Brain pericyte (primary cell): ENCODE data around the gene DIAPH2.

Source experiments
- DNase-seq: peaks from one replicate; pipeline ENCODE4 v3.0.0-alpha.2; 2012; ENCODE audit warnings: low read depth, low spot score

The DIAPH2 gene

DNA sequence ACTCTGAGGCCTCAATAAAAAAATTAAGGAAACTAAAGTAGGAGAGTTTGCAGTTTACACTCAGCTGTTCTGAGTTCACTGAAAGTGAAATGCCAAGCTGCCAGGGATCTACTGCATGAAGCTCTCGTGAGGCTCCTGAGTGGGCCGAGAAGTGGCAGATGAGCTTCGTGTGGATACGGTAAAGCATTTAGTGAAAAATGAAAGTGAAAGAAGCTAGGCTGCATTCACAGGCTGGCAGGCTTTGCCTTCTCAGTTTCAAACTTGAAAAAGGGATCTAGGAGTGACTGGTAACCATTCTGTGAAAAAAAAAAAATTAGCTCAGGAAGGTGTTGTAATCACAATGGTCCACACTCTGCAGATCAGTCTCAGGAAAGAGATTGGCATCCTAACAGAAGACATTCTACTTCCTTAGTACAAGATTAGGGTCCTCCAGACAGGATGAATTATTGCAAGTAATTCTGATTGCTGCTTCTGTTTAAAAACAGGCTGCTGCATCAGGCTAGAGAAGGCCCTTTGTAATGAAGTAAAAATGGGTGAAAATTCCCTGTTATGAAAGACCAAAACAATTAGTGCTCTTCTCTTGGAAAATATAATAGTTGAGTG, 879.0 kb downstream of the DIAPH2 start:
- DNase-seq, result peak; percentile 3

DNA sequence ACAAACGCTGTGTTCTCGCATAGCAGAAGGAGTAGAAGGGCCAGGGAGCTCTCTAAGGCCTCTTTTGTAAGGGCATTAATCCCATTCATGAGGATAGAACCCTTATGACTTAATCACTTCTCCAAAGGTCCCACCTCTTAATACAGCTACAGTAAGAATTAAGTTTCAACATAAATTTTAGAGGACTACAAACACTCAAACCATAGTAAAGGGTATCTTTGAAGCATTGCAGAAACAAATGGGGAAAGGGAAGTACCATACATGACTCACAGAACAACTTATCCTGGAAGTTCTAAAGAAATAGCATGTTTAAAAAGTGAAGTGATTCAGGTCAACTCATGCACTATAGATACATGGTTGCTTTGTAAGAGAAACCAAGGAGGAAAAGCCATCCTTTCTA, 879.9 kb downstream of the DIAPH2 start:
- no peak for DNase-seq

DNA sequence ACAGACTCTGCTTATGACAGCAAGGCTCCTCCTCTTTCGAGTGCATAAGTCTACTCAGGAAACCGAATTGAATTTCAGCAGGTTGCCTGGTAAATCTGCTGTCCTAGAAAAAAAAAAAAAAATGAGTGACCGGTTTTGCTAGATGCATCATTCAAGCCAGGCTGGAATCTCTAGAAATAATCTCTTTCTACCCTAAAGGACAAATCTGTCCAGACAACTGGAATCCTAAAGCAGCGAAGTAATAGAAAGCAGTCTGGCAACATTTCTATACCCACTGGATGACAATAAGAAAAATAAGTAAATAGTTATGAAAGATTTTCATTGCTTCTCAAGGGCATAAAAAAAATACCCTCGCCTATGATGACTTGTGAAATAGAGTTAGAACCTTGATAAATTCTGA, 902.5 kb downstream of the DIAPH2 start:
- DNase-seq, result no peak

DNA sequence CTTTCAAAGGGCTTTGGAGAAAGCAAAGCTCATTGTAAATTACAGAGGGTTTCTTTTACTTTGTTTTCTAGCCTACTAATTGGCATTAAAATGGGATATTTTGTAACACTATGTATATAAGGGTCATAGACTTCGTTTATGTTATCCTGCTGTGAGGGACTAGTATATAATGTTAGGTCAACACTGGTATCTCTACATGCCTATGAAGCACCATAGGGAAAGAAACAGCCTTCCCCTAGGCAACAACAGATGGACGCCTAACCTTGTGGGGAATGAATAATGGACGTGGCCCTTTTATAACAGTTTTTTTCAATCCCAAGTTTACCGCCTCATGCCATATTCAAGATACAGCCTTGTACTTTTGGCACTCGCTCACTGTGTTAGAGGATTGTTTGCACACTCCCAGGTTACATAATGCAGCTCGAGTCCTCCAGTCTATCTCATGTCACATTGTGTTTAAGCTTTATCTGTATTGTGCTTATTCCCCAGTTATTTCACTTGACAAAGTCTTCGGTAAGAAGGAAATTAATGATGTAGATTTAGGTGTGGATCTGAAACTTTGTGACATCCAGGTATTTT, 910.1 kb downstream of the DIAPH2 start:
- DNase-seq, result no peak

DNA sequence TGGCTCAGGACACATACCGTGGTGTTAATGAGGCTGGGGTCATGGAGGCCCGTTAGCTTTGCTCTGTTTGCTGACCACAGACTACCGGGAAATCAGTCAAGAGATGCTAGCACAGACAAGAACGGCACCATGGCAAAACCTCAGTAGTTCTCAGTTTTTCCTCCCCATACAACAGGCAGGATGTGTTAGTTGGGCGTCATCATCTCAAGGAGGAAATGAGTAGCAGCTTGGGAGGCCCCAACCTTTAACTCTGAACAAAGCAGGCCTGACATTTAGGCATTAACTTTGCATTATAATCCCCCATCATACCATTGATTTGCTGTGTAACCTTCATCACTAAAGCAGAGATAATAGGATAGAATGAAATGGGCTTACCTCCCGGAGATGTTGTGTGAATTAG, 913.3 kb downstream of the DIAPH2 start:
- no peak for DNase-seq

DNA sequence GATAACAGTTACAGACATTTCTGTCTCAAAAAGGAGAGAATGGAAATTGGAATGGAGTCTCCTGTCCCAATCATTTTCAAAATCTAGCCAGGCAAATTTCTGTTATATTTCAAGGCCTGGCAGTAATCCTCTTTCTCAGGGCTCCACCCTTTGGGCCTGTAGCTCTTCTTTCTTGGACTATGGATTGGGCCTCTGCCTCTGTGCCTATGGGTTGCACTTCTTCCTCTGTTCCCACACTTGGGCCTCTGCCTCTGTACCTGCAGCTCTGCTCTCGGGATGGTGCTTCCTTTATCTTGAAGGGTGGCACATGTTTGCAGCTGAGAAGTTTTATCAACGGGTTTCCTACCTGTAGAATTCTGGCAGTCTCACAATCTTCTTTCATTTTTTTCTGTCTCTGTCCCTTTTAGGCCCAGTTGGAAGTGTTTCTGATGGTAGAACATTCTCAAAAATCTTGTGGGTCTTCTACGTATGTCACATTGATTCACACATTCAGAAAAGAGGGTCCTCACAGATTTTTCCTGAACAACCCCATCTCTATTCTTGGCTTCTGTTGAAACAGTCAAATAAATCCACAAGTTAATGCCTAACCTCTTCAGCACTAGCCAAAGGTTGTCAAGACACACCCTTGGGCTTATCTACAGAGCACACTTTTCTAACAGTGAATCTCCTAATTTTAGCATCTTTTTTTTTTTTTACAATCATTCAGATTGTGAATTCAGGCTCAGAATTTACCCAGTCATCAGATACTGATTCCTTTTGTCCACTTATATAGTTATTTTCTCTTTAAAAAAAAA, 918.0 kb downstream of the DIAPH2 start:
- DNase-seq, result no peak

DNA sequence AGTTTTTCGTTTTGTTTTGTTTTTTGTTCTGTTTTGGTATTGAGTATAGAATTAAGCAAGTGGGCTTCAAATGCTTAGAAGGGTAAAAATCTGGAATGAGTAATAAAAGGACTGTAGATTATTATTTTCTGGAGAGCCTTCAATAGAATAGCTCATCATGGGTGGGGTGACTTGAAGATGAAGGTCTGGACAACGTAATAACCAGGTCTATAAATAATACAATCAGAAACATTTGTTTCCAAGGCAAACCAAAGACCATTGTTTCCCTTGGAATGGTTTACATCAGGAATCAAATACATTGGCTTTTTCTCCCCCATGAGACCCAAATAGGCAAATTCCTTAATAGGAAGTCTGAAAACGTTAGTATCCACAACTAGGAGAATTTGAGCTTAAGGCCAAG, 920.6 kb downstream of the DIAPH2 start:
- DNase-seq, result no peak

DNA sequence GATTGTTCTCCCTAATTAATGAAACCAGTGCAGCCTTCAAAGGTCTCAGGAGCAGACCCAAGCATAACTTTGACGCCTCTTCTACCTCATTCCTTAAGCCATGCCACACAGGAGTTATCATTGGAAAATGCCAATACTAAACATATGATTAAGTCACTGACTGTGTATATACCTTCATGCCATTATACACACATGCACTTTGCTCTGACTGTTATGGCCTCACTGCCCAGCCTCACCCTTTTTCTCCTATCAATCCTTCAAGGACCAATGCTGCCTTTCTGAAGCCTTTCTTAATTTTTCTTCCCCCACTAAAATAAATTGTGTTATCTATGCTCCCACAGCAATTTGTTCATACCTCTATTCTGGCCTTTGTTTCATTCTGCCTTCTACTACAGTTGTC, 924.7 kb downstream of the DIAPH2 start:
- DNase-seq, result no peak

DNA sequence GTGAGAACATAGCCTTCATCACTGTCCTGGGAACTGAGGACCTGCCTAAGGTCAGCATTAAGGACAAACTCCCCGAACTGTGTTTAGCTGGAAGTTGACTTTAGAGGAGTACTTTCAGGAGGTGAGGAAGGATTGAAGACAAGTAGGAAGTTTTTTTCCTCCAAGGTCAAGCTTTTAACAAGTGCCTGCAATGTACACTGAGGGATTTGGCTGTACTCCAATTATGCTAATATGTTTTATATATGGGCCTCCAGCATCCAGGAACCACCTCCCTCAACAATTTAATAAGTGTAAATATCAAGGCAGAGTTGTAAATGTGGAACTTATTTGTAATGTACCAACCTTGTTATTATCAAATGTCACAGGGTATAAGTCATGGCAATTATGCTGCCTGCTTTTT, 925.3 kb downstream of the DIAPH2 start:
- DNase-seq, result no peak

DNA sequence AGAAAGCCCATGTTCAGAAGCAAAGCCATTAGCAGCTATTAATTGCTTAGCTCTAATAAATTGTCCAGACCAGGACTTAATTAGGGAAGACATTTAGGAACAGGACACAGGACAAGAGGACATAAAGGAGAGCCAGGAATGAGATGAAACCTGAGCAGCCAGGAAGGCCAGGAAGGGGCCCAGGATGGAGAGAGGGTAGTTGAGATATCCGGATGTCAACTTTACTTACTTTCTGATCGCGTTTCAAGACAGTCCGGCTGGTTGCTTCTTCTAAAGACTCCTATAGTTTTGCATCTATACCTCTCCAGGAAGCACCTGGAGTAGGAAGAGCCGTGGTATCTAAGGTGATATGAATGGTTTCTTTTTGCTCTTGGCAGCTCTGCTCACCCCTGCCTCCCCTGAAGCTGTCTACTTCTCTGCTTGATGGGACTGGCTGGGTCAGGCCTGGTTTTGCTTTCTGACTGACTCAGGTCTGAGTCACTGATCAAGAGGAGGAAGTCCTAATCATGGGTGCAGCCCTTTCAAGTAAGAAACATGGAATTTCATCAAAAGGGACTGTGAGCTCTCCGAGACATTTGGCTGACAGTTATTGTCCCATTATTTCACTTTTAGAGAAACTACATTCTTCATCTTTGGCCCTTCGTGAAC, 932.4 kb downstream of the DIAPH2 start:
- no peak for DNase-seq

DNA sequence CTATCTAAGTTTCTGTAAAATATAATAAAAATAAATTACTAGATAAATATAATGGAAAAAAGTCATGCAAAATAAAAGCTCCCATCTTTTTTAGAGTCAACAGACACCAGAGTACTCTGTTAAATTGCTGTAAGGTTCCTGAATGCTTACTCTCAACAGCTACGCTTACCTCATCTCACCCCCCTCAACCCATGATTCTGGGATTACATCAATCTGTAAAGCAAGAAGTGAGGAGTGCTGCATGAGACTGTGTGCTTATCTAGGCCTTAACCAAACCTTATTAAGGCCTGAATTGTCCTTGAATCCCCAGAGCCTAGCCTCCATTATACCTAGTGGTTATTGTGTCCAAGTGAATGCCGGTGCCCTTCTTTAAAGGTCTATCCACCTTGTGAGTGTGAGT, 934.9 kb downstream of the DIAPH2 start:
- no peak for DNase-seq

DNA sequence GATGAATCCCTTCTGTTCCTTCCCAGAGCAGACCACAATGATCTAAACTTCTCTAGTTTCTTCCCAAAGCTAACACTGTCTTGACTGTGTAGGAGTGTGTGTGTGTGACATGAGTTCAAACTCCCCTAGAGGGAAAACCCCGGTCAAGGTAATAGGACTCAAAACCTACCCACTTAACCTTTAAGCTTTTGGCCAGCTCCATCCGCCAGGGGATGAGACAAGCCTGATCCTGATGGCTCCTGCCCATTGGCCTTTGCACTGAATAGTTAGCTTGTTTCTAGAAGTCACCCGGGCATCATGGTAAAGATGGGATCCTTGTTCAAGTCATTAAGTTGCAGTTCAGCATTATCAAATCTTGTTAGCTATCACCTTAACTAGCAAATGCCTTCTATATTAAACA, 937.5 kb downstream of the DIAPH2 start:
- DNase-seq, result no peak

DNA sequence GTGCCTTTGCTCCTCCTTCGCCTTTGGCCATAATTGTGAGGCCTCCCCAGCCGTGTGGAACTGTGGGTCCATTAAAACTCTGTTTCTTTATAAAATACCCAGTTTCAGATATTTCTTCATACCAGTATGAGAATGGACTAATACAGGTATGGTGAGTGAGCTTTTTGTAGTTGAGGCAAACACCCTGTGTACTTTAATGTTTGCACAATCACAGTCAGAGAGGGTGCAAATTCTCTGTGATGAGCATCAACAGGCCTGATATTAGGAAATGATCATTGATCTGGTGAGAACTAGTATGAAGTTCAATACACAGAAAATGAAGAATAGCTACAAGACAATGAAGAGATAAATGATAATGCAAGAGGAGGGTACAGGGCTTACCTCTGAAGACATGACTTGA, 943.7 kb downstream of the DIAPH2 start:
- DNase-seq, result no peak

DNA sequence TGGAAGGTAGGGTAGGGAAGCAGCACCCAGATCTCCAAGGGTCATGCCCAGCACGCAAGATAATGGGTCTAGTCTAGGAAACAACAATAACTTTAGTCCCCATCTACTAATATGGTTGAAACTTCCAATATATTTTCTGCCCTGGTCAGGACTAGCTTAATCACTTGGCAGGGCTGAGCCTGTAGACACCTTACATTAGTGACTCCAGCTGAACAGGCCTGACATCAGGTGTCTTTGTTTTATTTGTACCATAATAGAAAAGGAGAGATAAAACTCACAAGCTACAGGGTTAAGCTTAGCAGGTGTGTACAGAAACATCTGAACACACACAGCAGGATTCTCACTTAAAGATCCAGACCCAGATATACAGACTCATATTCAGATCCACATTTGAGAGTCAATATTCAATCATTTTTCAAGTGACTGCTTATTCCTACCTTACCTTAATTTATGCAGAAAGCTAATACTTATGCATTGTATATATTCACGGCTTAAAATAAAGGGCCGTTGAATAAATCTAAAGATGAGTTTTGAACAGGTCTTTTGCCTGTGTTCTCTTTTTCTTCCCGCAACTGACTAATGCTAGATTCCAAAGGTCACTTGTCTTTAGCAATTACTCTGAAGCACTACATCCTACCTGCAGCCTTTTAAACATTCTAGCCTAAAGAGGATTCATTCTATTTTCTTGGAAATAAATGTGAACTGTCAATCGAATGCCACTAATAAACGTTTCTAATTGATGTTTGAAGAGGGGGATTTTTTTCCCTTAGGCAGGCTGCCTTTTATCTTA, 944.4 kb downstream of the DIAPH2 start:
- DNase-seq, result no peak

DNA sequence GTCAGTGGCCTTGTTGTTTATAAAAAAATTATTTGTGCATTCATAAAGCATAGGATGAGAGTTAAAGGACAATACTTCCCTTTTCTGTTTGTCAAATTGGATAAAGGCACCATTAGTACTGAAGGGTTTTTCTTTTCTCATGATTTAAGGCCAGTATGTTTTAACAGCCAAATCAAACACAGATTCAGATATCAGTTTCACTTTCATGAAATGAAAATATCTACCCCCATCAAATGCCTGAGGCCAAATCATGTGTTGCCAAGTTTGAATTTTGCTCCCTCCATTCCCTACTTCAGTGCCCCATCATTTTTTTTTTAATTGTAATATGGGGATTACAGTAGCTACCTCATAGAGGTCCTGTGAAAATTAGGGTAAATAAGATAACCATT, 944.9 kb downstream of the DIAPH2 start:
- DNase-seq, result no peak

DNA sequence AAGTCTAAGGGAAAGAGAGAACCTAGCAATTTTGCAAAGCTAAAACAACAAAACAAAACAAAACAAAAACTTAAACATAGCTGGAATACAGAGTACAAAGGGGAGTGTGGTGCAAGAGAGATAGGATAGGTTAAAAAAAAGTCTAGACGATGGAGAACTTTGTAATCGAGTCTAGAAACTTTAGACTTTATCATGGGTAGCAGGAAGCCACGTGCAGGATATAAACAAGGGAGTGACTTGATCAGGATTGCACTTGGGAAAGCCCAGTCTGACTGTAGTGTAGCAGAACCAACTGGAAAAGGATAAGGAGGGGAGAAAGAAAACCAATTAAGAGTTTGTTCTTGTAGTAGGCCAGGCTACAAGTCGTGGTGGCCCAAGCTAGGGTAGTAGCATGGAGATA, 949.2 kb downstream of the DIAPH2 start:
- no peak for DNase-seq

DNA sequence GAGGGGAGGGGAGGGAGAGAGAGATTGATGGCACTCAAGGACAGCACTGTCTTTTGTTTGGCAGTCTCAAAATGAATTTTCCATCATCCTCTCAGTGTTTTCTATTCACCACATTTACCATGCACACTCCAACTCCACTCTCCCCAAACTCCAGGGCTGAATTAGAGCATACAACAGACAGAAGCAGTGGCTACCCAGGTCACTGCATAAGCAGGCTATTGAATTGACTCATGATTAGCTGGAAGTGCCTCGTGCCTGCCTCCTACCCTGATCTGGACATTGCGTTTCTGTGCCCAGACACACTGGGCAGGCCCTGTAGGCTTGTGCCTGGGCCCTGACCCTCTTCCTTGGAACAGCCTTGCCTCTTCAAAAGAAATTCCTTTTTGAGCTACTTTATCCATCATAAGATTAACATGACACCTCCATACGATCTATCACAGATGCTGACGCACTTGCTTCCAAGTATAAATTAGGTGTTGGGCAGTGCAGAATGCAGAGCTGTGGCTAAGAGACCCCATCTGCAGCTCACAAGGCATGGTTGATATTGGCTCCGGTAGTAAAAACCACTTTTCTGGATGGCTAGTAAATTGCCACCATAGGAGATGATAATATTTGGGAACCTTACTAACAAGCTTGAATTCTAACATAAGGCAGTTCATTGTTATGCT, 952.0 kb downstream of the DIAPH2 start:
- no peak for DNase-seq

DNA sequence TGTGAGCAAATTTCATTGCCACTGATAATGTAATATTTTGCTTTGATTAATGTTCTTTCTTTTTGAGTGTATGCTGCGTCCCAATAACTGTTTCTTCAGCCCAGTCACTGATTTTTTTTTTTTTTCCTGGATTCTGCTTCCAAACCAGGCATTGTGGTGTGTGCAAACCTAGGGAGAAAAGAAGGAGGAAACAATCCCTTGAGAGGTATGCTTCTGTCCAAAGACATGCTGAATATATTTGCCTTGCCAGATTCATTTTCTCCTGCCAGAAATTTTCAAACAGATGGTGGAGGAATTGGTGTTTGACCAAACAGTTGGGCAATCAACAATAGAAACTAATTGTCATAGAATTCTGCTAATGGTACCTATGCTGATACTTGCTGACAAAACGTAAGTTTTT, 952.6 kb downstream of the DIAPH2 start:
- DNase-seq, result no peak

DNA sequence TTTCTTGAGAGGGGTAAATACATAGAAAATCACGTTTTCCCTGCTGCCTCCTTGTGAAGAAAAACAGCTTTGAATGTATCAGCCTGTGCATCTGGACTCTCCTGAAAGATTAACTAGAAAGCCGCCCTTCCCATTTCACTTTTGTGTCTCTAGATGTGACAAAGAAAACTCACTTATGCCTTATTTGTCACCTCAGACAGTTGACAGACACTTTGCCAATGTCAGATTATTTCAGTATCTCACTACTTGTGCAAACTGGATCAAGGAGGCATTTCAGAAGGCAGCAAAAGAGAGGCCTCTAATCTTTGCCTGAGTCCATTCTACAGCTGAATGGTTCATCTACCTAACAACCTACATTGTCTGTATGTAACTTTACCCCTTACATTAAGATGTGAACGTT, 954.0 kb downstream of the DIAPH2 start:
- no peak for DNase-seq

DNA sequence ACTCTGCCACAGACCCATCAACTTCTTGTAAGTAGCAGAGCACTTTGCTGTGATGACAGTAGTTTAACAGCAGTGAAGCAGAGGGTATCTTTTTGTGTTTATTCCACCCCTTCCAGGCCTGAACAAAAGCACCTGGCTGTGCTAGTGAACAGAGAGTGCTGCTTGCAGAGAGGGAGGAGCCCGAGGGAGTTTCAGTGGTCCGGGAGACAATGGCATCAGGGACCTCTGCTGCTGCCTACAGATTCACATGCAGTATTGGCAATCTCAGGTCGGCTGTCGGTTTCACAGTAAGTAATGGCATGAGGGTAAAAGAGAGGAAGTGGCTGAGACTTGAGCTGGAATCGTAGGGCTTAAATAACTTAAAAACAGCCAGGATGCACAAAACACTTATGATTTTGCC, 954.9 kb downstream of the DIAPH2 start:
- no peak for DNase-seq
